K562 (cell line): Measurements from ENCODE around the gene CPSF7. TPM values are rescaled to one million over a fixed set of nuclear protein-coding genes. Genes with fewer than 3 reads are reported as not detected.

Experiments
- ATAC-seq: fragments of 200-7000 bp; cut with Tn5 transposase; 3 replicates; pipeline ENCODE4 v1.9.1; 2020; ENCODE audit warnings: moderate library complexity
- BruUV-seq: library from RNA; stranded (reverse); fragments of 400-500 nt; replicated peaks from 2 replicates; lab custom pipeline; 2021; lab: Mats Ljungman, UMichigan
- CTCF ChIA-PET: fragments of 300-600 bp; formaldehyde crosslinking; extraction: SDS; loops from one replicate; lab custom pipeline; 2021; ENCODE audit warnings: low intra/inter-chr PET ratio; lab: Yijun Ruan, JAX
- POLR2A ChIA-PET: fragments of 300-600, 350-650 bp; sonication (Branson Sonifier 250); formaldehyde crosslinking; extraction: SDS; loops from one replicate; lab custom pipeline; 2021; ENCODE audit warnings: antibody characterized with exemption, inconsistent platforms; lab: Yijun Ruan, JAX
- DNase-seq, 4 experiments: peaks; one replicate each; pipeline versions ENCODE4 v3.0.0 to v3.0.0-alpha.2; 2011 to 2018; ENCODE audit warnings: low spot score in 3 of 4, mixed read lengths in 3 of 4; ENCODE audit errors: extremely low read depth in 1 of 4
- FAIRE-seq: peaks from 2 replicates; lab custom pipeline; 2011; peaks lifted over from hg19 to GRCh38; lab: Jason Lieb, UNC
- H2AFZ ChIP-seq: 2 replicates; pipeline ENCODE4 v1.6.0; 2011; ENCODE audit warnings: low read depth, low read length, control low read depth, inconsistent platforms
- H3K27ac ChIP-seq: fragments of 200-600 bp; 3 replicates; pipeline ENCODE4 v1.8.0; 2011; ENCODE audit warnings: low read depth, mild to moderate bottlenecking, control low read depth, inconsistent platforms, low read length, moderate library complexity, mixed read lengths; ENCODE audit errors: extremely low read depth
- H3K27me3 ChIP-seq, 2 experiments: fragments of 300-600 bp in 1 of 2; 2 replicates in 1 of 2; 3 replicates in 1 of 2; pipeline versions ENCODE4 v1.6.0 to v1.8.0; 2011; ENCODE audit warnings: inconsistent platforms in 2 of 2, low read length in 2 of 2, mild to moderate bottlenecking in 1 of 2, mixed read lengths in 1 of 2, moderate library complexity in 1 of 2; ENCODE audit not compliant: control insufficient read depth in 2 of 2, insufficient read depth in 2 of 2
- H3K36me3 ChIP-seq: fragments of 300-600 bp; 3 replicates; pipeline ENCODE4 v1.8.0; 2011; ENCODE audit warnings: mild to moderate bottlenecking, low read length, inconsistent platforms; ENCODE audit not compliant: control insufficient read depth, insufficient read depth
- H3K4me1 ChIP-seq, 2 experiments: fragments of 200-600 bp in 1 of 2; replicated peaks in 1 of 2; 2 replicates in 1 of 2; 3 replicates in 1 of 2; pipeline versions ENCODE4 v1.5.1 to v1.8.0; 2011; ENCODE audit warnings: inconsistent platforms in 2 of 2, low read length in 2 of 2, mild to moderate bottlenecking in 1 of 2, mixed read lengths in 1 of 2, moderate library complexity in 1 of 2; ENCODE audit not compliant: control insufficient read depth in 2 of 2, insufficient read depth in 2 of 2
- H3K4me2 ChIP-seq: 2 replicates; pipeline ENCODE4 v1.6.1; 2011; ENCODE audit warnings: low read length, control low read depth, inconsistent platforms, mixed read lengths; ENCODE audit not compliant: insufficient read depth
- H3K4me3 ChIP-seq: fragments of 200-600 bp; sonication (generic), shearing (Covaris generic); 2 replicates; pipeline ENCODE4 v1.5.1; 2016; ENCODE audit warnings: control low read depth, inconsistent platforms
- H3K79me2 ChIP-seq: fragments of 200-600 bp; 3 replicates; pipeline ENCODE4 v1.8.0; 2011; ENCODE audit warnings: low read length, inconsistent platforms; ENCODE audit not compliant: control insufficient read depth, insufficient read depth
- H3K9ac ChIP-seq, 2 experiments: 2 replicates each; pipeline versions ENCODE4 v1.6.0 to v1.6.1; 2011; ENCODE audit warnings: low read depth in 2 of 2, low read length in 2 of 2, control low read depth in 1 of 2, inconsistent platforms in 1 of 2, mild to moderate bottlenecking in 1 of 2, mixed read lengths in 1 of 2; ENCODE audit not compliant: insufficient read depth in 1 of 2
- H3K9me1 ChIP-seq: one replicate; pipeline ENCODE4 v1.6.0; 2011; ENCODE audit warnings: inconsistent platforms, mild to moderate bottlenecking, low read length, moderate library complexity; ENCODE audit not compliant: control insufficient read depth, insufficient read depth
- H3K9me3 ChIP-seq: replicated peaks from 2 replicates; pipeline ENCODE4 v1.5.1; 2011; ENCODE audit warnings: low read depth, low read length, inconsistent platforms; ENCODE audit not compliant: control insufficient read depth, insufficient read depth
- H4K20me1 ChIP-seq: replicated peaks from 2 replicates; pipeline ENCODE4 v1.6.1; 2011; ENCODE audit warnings: low read length, inconsistent platforms, mixed read lengths; ENCODE audit not compliant: control insufficient read depth, insufficient read depth
- CBX5 ChIP-seq: IDR thresholded peaks from 2 replicates; pipeline ENCODE4 v1.6.1; 2014; ENCODE audit warnings: low read depth, borderline replicate concordance
- TGIF2 ChIP-seq: sonication (generic); formaldehyde crosslinking; IDR thresholded peaks from 2 replicates; pipeline ENCODE4 v1.8.1; 2022; ENCODE audit warnings: mild to moderate bottlenecking, missing genetic modification reagents, moderate library complexity
- ZNF174 ChIP-seq: fragments of 250-450 bp; sonication (Bioruptor Pico); IDR thresholded peaks from 2 replicates; pipeline ENCODE4 v1.4.0; 2020; ENCODE audit warnings: mild to moderate bottlenecking
- ZNF778 ChIP-seq: fragments of 450-650 bp; formaldehyde crosslinking; IDR thresholded peaks from 2 replicates; pipeline ENCODE4 v1.4.0; 2020; ENCODE audit warnings: mild to moderate bottlenecking, moderate library complexity
- WGBS: fragments of 100-300 bp; shearing (Covaris generic); methylation state at CpG from one replicate; pipeline ENCODE4 v1.1.6; 2016; ENCODE audit warnings: low coverage, mixed read lengths; ENCODE audit not compliant: insufficient coverage; ENCODE audit errors: missing lambda C conversion rate; 5-methylcytosine and 5-hydroxymethylcytosine counted together
- in situ Hi-C: fragments of 300-500 bp; cut with MboI; formaldehyde crosslinking; loops from 4 replicates; pipeline ENCODE4 v1.15.0; 2018; ENCODE audit warnings: inconsistent platforms, mixed read lengths
- intact Hi-C: fragments of 100-400 bp; cut with micrococcal nuclease; formaldehyde crosslinking; loops from 2 replicates; pipeline ENCODE4 v1.14.2; 2022
- polyA plus RNA-seq, 8 experiments: library from polyadenylated mRNA; depleted of rRNA in 4 of 8; stranded (reverse) in 5 of 8; unstranded in 3 of 8; fragments of >200 nt; fragmentation: Nextera tagmentation in 2 of 8; fragmentation: Illumina TruSeq in 1 of 8; extraction: Ambion mirVana in 2 of 8; extraction: Trizol in 1 of 8; gene quantifications; 2 replicates each; pipeline versions ENCODE4 v1.2.1 to v1.2.3, GENCODE V29; 2011 to 2014; ENCODE audit warnings: inconsistent platforms in 1 of 8, missing spikeins in 1 of 8
- total RNA-seq, 7 experiments: library from RNA; depleted of rRNA in 6 of 7; stranded (reverse); fragments of >200 nt in 6 of 7; fragmentation: Illumina TruSeq in 2 of 7; extraction: Trizol in 2 of 7; gene quantifications; 2 replicates each; pipeline versions ENCODE4 v1.2.1 to v1.2.3, GENCODE V29; 2011 to 2021; ENCODE audit warnings: low replicate concordance in 1 of 7
- TF ChIP-seq, protein P1 (sequence below), 3 experiments: fragments of 200-800 bp in 1 of 3; fragments of 250-450 bp in 1 of 3; fragments of 450-650 bp in 1 of 3; sonication (Bioruptor Pico) in 1 of 3; sonication (Bioruptor generic) in 1 of 3; formaldehyde crosslinking in 1 of 3; IDR thresholded peaks; 2 replicates each; pipeline versions ENCODE4 v1.6.1 to v1.8.0; 2016 to 2022; ENCODE audit warnings: mild to moderate bottlenecking in 2 of 3, missing genetic modification characterization in 2 of 3, missing compliant biosample characterization in 1 of 3, moderate library complexity in 1 of 3

Gene CPSF7
- total and polyA plus RNA-seq, 9 of the 15 experiments (the other 6 are each of a cell fraction or from before 2014, with no cell fraction given): 14.8 to 104 (median 44.1) TPM

DNA sequence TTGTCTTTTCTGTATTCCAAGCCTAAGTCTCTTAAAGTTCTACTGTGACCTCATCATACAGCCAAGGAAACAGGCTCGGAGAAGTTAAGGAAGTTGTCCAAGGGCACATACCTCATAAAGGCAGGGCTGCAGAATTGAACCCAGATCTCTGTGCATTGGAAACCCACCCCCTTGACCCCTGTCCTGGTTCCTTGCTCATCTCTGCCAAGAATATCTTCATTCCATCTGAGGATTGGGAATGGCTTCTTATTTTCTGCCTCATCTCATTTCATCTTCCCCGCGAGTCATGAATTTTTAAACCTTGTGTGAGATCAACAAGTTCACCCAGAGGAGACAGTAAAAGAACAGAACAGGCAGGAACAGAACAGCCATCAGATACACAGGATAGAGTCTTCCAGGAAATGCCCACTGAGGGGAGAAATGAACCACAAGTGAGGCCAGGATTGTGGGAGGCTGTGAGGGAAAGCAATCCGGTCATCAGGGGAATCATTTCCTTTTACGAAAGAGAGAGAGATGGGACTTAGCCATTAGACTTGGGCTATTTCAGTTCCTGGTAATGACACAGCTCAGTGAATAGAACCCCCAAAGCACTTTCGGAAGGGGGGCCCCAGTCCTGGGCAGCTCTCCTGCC lies 44.4 kb upstream of the CPSF7 start:
- Histone ChIP-seq H3K4me3 (no peak overlapping the region), H3K9me3 (no peaks in the 10 kb centered on the region), H3K27ac (no peak overlapping the region), H3K9me1 (no peaks in the 10 kb centered on the region), H3K79me2 (no peaks in the 10 kb centered on the region), H3K36me3 (no peaks in the 10 kb centered on the region), H4K20me1 (peaks cover 9% of the 10 kb centered on the region; the same call in 1 of the 2 replicates), H3K9ac (no peak overlapping the region), H3K4me2 (no peak overlapping the region), H2AFZ (no peak overlapping the region)
- no peak for ATAC-seq
- in situ Hi-C loops (no loop called here), intact Hi-C loops (no loop called here)
- BruUV-seq: no TSS peak
- no peak for TF ChIP-seq ZNF174 (CRISPR knock-in tag)
- no peak for TF ChIP-seq ZNF778 (CRISPR knock-in tag)
- TF ChIP-seq TGIF2 (CRISPR knock-in tag): no peak
- TF ChIP-seq, protein P1, sequence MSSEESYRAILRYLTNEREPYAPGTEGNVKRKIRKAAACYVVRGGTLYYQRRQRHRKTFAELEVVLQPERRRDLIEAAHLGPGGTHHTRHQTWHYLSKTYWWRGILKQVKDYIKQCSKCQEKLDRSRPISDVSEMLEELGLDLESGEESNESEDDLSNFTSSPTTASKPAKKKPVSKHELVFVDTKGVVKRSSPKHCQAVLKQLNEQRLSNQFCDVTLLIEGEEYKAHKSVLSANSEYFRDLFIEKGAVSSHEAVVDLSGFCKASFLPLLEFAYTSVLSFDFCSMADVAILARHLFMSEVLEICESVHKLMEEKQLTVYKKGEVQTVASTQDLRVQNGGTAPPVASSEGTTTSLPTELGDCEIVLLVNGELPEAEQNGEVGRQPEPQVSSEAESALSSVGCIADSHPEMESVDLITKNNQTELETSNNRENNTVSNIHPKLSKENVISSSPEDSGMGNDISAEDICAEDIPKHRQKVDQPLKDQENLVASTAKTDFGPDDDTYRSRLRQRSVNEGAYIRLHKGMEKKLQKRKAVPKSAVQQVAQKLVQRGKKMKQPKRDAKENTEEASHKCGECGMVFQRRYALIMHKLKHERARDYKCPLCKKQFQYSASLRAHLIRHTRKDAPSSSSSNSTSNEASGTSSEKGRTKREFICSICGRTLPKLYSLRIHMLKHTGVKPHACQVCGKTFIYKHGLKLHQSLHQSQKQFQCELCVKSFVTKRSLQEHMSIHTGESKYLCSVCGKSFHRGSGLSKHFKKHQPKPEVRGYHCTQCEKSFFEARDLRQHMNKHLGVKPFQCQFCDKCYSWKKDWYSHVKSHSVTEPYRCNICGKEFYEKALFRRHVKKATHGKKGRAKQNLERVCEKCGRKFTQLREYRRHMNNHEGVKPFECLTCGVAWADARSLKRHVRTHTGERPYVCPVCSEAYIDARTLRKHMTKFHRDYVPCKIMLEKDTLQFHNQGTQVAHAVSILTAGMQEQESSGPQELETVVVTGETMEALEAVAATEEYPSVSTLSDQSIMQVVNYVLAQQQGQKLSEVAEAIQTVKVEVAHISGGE (CRISPR knock-in tag; IDR thresholded peaks at IDR 0.05): no peak
- TF ChIP-seq CBX5: no peak
- TF ChIP-seq, all 486 proteins: peak for 0
- peaks cover 0 to 14% of the 10 kb centered on the region in 2 experiments; a peak in 3 of 5 replicates for H3K27me3 ChIP-seq
- ChIA-PET CTCF (no interaction called here), POLR2A (no interaction called here)
- WGBS: 85% methylated on average over 6 of the region's 6 CpGs
- H3K4me1 ChIP-seq: peaks cover 0 to 7% of the 10 kb centered on the region in 2 experiments; a peak in 2 of 5 replicates
- DNase-seq (no peak), FAIRE-seq (no peak)
